H1 (cell line): ENCODE data around the gene CDADC1. TPM values are rescaled to one million over a fixed set of nuclear protein-coding genes. Genes with fewer than 3 reads are reported as not detected.

ENCODE experiments used
- CTCF ChIA-PET: fragments of 300-600 bp; sonication (Branson Sonifier 250); formaldehyde crosslinking; loops from one replicate; lab custom pipeline; 2021; ENCODE audit not compliant: partially characterized antibody; lab: Charles Lee
- POLR2A ChIA-PET: fragments of 300-600 bp; sonication (Branson Sonifier 250); formaldehyde crosslinking; loops from one replicate; lab custom pipeline; 2021; ENCODE audit warnings: inconsistent platforms; ENCODE audit not compliant: partially characterized antibody; lab: Charles Lee
- DNase-seq, 2 experiments: peaks; one replicate each; pipeline versions ENCODE4 v3.0.0 to v3.0.0-alpha.2; 2010 to 2022; ENCODE audit warnings: low spot score in 2 of 2, low read depth in 1 of 2, mixed read lengths in 1 of 2
- FAIRE-seq: peaks from 2 replicates; lab custom pipeline; 2011; peaks lifted over from hg19 to GRCh38; lab: Jason Lieb, UNC
- H2AFZ ChIP-seq: 2 replicates; pipeline ENCODE4 v1.8.1; 2012; ENCODE audit warnings: low read length, inconsistent platforms
- H2AK5ac ChIP-seq: 2 replicates; pipeline ENCODE4 v1.6.1; 2013; ENCODE audit warnings: low read depth, low read length
- H2BK120ac ChIP-seq: replicated peaks from 2 replicates; pipeline ENCODE3; 2013; ENCODE audit warnings: low read depth, low read length, inconsistent platforms
- H2BK12ac ChIP-seq: 2 replicates; pipeline ENCODE4 v1.6.1; 2013; ENCODE audit warnings: low read depth, low read length
- H2BK15ac ChIP-seq: 2 replicates; pipeline ENCODE4 v1.6.1; 2013; ENCODE audit warnings: low read length
- H2BK20ac ChIP-seq: 2 replicates; pipeline ENCODE4 v1.6.1; 2013; ENCODE audit warnings: low read length
- H2BK5ac ChIP-seq: 2 replicates; pipeline ENCODE4 v1.6.1; 2013; ENCODE audit warnings: low read depth, low read length
- H3K14ac ChIP-seq: 2 replicates; pipeline ENCODE4 v1.6.1; 2013; ENCODE audit warnings: inconsistent platforms; ENCODE audit not compliant: insufficient read length
- H3K18ac ChIP-seq: 2 replicates; pipeline ENCODE4 v1.6.1; 2013; ENCODE audit warnings: low read length; ENCODE audit errors: extremely low read depth
- H3K23ac ChIP-seq: 2 replicates; pipeline ENCODE4 v1.6.1; 2013; ENCODE audit warnings: inconsistent platforms; ENCODE audit not compliant: insufficient read length
- H3K23me2 ChIP-seq: 2 replicates; pipeline ENCODE4 v1.6.1; 2013; ENCODE audit warnings: low read depth, low read length
- H3K27ac ChIP-seq: 2 replicates; pipeline ENCODE4 v1.6.1; 2011; ENCODE audit warnings: low read depth, low read length, inconsistent platforms
- H3K27me3 ChIP-seq, 4 experiments: replicated peaks in 1 of 4; 1 replicate in 1 of 4; 2 replicates in 3 of 4; pipeline versions ENCODE4 v1.6.1 to v1.8.1; 2011 to 2013; ENCODE audit warnings: low read length in 3 of 4, mild to moderate bottlenecking in 3 of 4, inconsistent platforms in 2 of 4, mixed read lengths in 2 of 4, moderate library complexity in 1 of 4; ENCODE audit not compliant: control insufficient read depth in 3 of 4, insufficient read depth in 3 of 4; ENCODE audit errors: extremely low read depth in 1 of 4
- H3K36me3 ChIP-seq, 4 experiments: 2 replicates each; pipeline versions ENCODE4 v1.6.1 to v1.8.1; 2011 to 2013; ENCODE audit warnings: mild to moderate bottlenecking in 4 of 4, low read length in 3 of 4, moderate library complexity in 2 of 4, control low read depth in 1 of 4, inconsistent platforms in 1 of 4; ENCODE audit not compliant: insufficient read depth in 4 of 4, control insufficient read depth in 2 of 4
- H3K4ac ChIP-seq: replicated peaks from 2 replicates; pipeline ENCODE3; 2013; ENCODE audit warnings: low read length, low read depth, mixed read lengths, inconsistent platforms; ENCODE audit not compliant: insufficient read length
- H3K4me1 ChIP-seq, 4 experiments: replicated peaks in 1 of 4; 1 replicate in 1 of 4; 2 replicates in 3 of 4; pipeline versions ENCODE4 v1.6.1 to v1.8.1; 2011 to 2013; ENCODE audit warnings: low read length in 3 of 4, inconsistent platforms in 2 of 4, mixed read lengths in 1 of 4; ENCODE audit not compliant: insufficient read depth in 4 of 4, control insufficient read depth in 3 of 4
- H3K4me2 ChIP-seq, 2 experiments: 2 replicates each; pipeline versions ENCODE4 v1.6.1 to v1.8.1; 2011 to 2013; ENCODE audit warnings: low read depth in 2 of 2, low read length in 2 of 2, control low read depth in 1 of 2, inconsistent platforms in 1 of 2, mild to moderate bottlenecking in 1 of 2; ENCODE audit not compliant: insufficient read depth in 1 of 2
- H3K4me3 ChIP-seq, 4 experiments: fragments of 200-600, 300-600 bp in 1 of 4; sonication (generic), shearing (Covaris generic), sonication (Bioruptor Twin) in 1 of 4; 2 replicates each; pipeline versions ENCODE4 v1.5.1 to v1.8.1; 2011 to 2016; ENCODE audit warnings: low read length in 4 of 4, low read depth in 3 of 4, control low read depth in 2 of 4, inconsistent platforms in 2 of 4, mild to moderate bottlenecking in 2 of 4, mixed read lengths in 1 of 4, moderate library complexity in 1 of 4; ENCODE audit not compliant: insufficient read depth in 2 of 4; ENCODE audit errors: extremely low read depth in 1 of 4
- H3K56ac ChIP-seq: replicated peaks from 2 replicates; pipeline ENCODE3; 2013; ENCODE audit warnings: low read depth, mild to moderate bottlenecking, mixed read lengths, low read length, inconsistent platforms; ENCODE audit not compliant: insufficient read length
- H3K79me1 ChIP-seq: 2 replicates; pipeline ENCODE4 v1.6.1; 2013; ENCODE audit warnings: low read depth, low read length, control low read depth
- H3K79me2 ChIP-seq, 2 experiments: 2 replicates each; pipeline versions ENCODE4 v1.6.1 to v1.8.1; 2012 to 2013; ENCODE audit warnings: low read length in 2 of 2, mild to moderate bottlenecking in 2 of 2, inconsistent platforms in 1 of 2; ENCODE audit not compliant: insufficient read depth in 2 of 2, control insufficient read depth in 1 of 2
- H3K9ac ChIP-seq, 4 experiments: replicated peaks in 1 of 4; 1 replicate in 1 of 4; 2 replicates in 3 of 4; pipeline versions ENCODE4 v1.6.1 to v1.8.1; 2011 to 2013; ENCODE audit warnings: low read depth in 3 of 4, low read length in 3 of 4, control low read depth in 2 of 4, mild to moderate bottlenecking in 2 of 4, moderate library complexity in 2 of 4, inconsistent platforms in 1 of 4; ENCODE audit errors: extremely low read depth in 1 of 4
- H3K9me3 ChIP-seq, 2 experiments: 2 replicates each; pipeline versions ENCODE4 v1.6.1 to v1.8.1; 2012 to 2013; ENCODE audit warnings: mild to moderate bottlenecking in 2 of 2, moderate library complexity in 2 of 2, control low read depth in 1 of 2, inconsistent platforms in 1 of 2, low read depth in 1 of 2, low read length in 1 of 2, mixed read lengths in 1 of 2; ENCODE audit not compliant: insufficient read depth in 2 of 2
- H4K20me1 ChIP-seq, 2 experiments: replicated peaks in 1 of 2; 2 replicates each; pipeline versions ENCODE3 to v1.8.1; 2011 to 2013; ENCODE audit warnings: inconsistent platforms in 2 of 2, low read length in 2 of 2, mild to moderate bottlenecking in 1 of 2; ENCODE audit not compliant: insufficient read depth in 2 of 2, control insufficient read depth in 1 of 2
- H4K5ac ChIP-seq: 2 replicates; pipeline ENCODE4 v1.6.1; 2013; ENCODE audit warnings: low read length, low read depth, mixed read lengths, inconsistent platforms; ENCODE audit not compliant: insufficient read length
- H4K8ac ChIP-seq: 2 replicates; pipeline ENCODE4 v1.8.0; 2013; ENCODE audit warnings: mild to moderate bottlenecking, moderate library complexity, low read length, inconsistent platforms; ENCODE audit not compliant: insufficient read depth; ENCODE audit errors: extremely low read depth
- H4K91ac ChIP-seq: replicated peaks from 2 replicates; pipeline ENCODE3; 2013; ENCODE audit warnings: low read length, mixed read lengths, inconsistent platforms; ENCODE audit not compliant: insufficient read length
- ASH2L ChIP-seq: fragments of 200-600, 300-600 bp; sonication (generic); IDR thresholded peaks from one replicate; pipeline ENCODE4 v1.7.1; 2017; ENCODE audit warnings: low read length
- BACH1 ChIP-seq: IDR thresholded peaks from 2 replicates; pipeline ENCODE4 v1.6.1; 2012; ENCODE audit warnings: low read length, improper control_type of control experiment
- EZH2 ChIP-seq: fragments of 200-600 bp; sonication (generic); IDR thresholded peaks from 2 replicates; pipeline ENCODE4 v1.7.1; 2012; ENCODE audit warnings: low read depth, mild to moderate bottlenecking, moderate library complexity, low read length, inconsistent platforms; ENCODE audit not compliant: severe bottlenecking
- KDM4A ChIP-seq: IDR thresholded peaks from one replicate; pipeline ENCODE4 v1.7.1; 2012; ENCODE audit warnings: low read depth, mild to moderate bottlenecking, moderate library complexity, low read length, inconsistent platforms; ENCODE audit not compliant: severe bottlenecking
- MAFK ChIP-seq: IDR thresholded peaks from 2 replicates; pipeline ENCODE4 v1.6.1; 2012; ENCODE audit warnings: low read depth, mild to moderate bottlenecking, improper control_type of control experiment, low read length
- NANOG ChIP-seq: IDR thresholded peaks from 2 replicates; pipeline ENCODE4 v1.6.1; 2011; ENCODE audit warnings: low read length, low read depth, mild to moderate bottlenecking, inconsistent platforms; ENCODE audit not compliant: insufficient read depth, poor library complexity, severe bottlenecking
- POLR2A ChIP-seq, 2 experiments: IDR thresholded peaks; 1 replicate in 1 of 2; 2 replicates in 1 of 2; pipeline ENCODE4 v1.6.1; 2011; ENCODE audit warnings: low read depth in 2 of 2, low read length in 2 of 2, mild to moderate bottlenecking in 2 of 2; ENCODE audit errors: control extremely low read depth in 1 of 2
- RBBP5 ChIP-seq: IDR thresholded peaks from 2 replicates; pipeline ENCODE4 v1.7.1; 2012; ENCODE audit warnings: low read depth, mild to moderate bottlenecking, inconsistent platforms, low read length, moderate library complexity, borderline replicate concordance
- SIRT6 ChIP-seq: IDR thresholded peaks from one replicate; pipeline ENCODE4 v1.7.1; 2012; ENCODE audit warnings: low read length, inconsistent platforms
- SP2 ChIP-seq: IDR thresholded peaks from 2 replicates; pipeline ENCODE4 v1.6.1; 2012; ENCODE audit warnings: mild to moderate bottlenecking, low read length, inconsistent platforms
- ZNF274 ChIP-seq: IDR thresholded peaks from 2 replicates; pipeline ENCODE4 v1.7.0; 2012; ENCODE audit warnings: low read length, borderline replicate concordance; ENCODE audit errors: extremely low read depth
- WGBS, 2 experiments: shearing (Covaris generic) in 1 of 2; methylation state at CpG; one replicate each; pipeline versions ENCODE4 v1.1.6 to v1.1.7; 2013 to 2015; ENCODE audit warnings: low lambda C conversion rate in 2 of 2, mixed read lengths in 2 of 2, inconsistent platforms in 1 of 2, low coverage in 1 of 2, missing lambda C conversion rate in 1 of 2; ENCODE audit not compliant: insufficient replicate concordance in 2 of 2, insufficient coverage in 1 of 2, insufficient read length in 1 of 2; ENCODE audit errors: extremely low coverage in 1 of 2, missing lambda C conversion rate in 1 of 2; 5-methylcytosine and 5-hydroxymethylcytosine counted together
- polyA plus RNA-seq, 7 experiments: library from polyadenylated mRNA; depleted of rRNA in 3 of 7; stranded (reverse) in 5 of 7; unstranded in 2 of 7; fragments of >200 nt in 5 of 7; fragments of 200-250 nt in 2 of 7; gene quantifications; 1 replicate in 5 of 7; 2 replicates in 1 of 7; 4 replicates in 1 of 7; pipeline versions ENCODE4 v1.2.1 to v1.2.3, GENCODE V29; 2011 to 2013; ENCODE audit warnings: missing spikeins in 2 of 7, mixed read lengths in 2 of 7
- total RNA-seq: library from RNA; stranded (reverse); fragmentation: NEBNext Ultra II Directional; extraction: Animal tissue kit (Norgen Biotek cat#: 25700); gene quantifications from 2 replicates; pipeline ENCODE4 v1.2.1, GENCODE V29; 2021

CDADC1 gene
- total and polyA plus RNA-seq, 2 of the 8 experiments (the other 6 are each of a cell fraction or from before 2014, with no cell fraction given) = 0.98 to 2.7 TPM

- no peak overlapping the region for H3K4ac ChIP-seq
- no peaks in the 10 kb centered on the region for H3K79me1 ChIP-seq
- H3K27ac ChIP-seq = no peak overlapping the region
- H2BK5ac ChIP-seq = no peak overlapping the region
- no peak overlapping the region for H3K4me2 ChIP-seq
- no peak overlapping the region for H3K56ac ChIP-seq
- no peak overlapping the region for H3K23ac ChIP-seq
- no peaks in the 10 kb centered on the region for H3K9me3 ChIP-seq
- H3K23me2 ChIP-seq = no peaks in the 10 kb centered on the region; the same call in 1 of the 2 replicates
- H3K9ac ChIP-seq = no peak overlapping the region
- H3K14ac ChIP-seq = no peak overlapping the region
- H3K18ac ChIP-seq = no peak overlapping the region
- CTCF ChIA-PET = interaction anchor here (0.6 to 1.3 kb wide), 3 partner anchors 9 to 310 kb away, joined by 3 to 4 read pairs (median 4); no protein-coding TSS in a partner anchor
- no peak overlapping the region for H4K8ac ChIP-seq
- no peak overlapping the region for H2BK15ac ChIP-seq
- POLR2A ChIA-PET = interaction anchor here (0.7 kb wide), 1 partner anchor 11 kb away, joined by 6 read pairs; no protein-coding TSS in a partner anchor
- no peak overlapping the region for H3K4me3 ChIP-seq
- no peak overlapping the region for H4K5ac ChIP-seq
- H2AFZ ChIP-seq = no peak overlapping the region
- no peaks in the 10 kb centered on the region for H3K27me3 ChIP-seq
- H3K79me2 ChIP-seq = no peaks in the 10 kb centered on the region
- no peak overlapping the region for H2BK12ac ChIP-seq
- DNase-seq (peak in 1 of 2 experiments; percentile 10), FAIRE-seq (no peak)
- H2AK5ac ChIP-seq = no peak overlapping the region
- no peak overlapping the region for H4K91ac ChIP-seq
- H3K4me1 ChIP-seq = no peaks in the 10 kb centered on the region
- no peaks in the 10 kb centered on the region for H3K36me3 ChIP-seq
- H4K20me1 ChIP-seq = no peaks in the 10 kb centered on the region
- no peak overlapping the region for H2BK120ac ChIP-seq
- H2BK20ac ChIP-seq = no peak overlapping the region
- WGBS, 2 experiments = 91% methylated on average over 6 of the region's 6 CpGs; no CpG with 5 or more reads in 1 of the 2 experiments
- TF ChIP-seq RBBP5 (no peak), SP2 (no peak), MAFK (no peak), NANOG (no peak), KDM4A (no peak), ASH2L (no peak), BACH1 (no peak), EZH2 (no peak), SIRT6 (no peak), POLR2A (IDR thresholded peaks at IDR 0.05; ENCODE audit: control extremely low read depth in 1 of 2, low read depth in 2 of 2, low read length in 2 of 2) (no peak), ZNF274 (no peak)
These were observed 11.8 kb upstream of the CDADC1 start for GRCh38 chr13:49235856-49236431.
